Medulla oblongata (tissue), 1 donor: Measurements from ENCODE around the gene S100A2.
A peak's percentile ranks its signal among the peaks of the same experiment; 100 is the strongest.
"Not testable (repeated sequence)": the region's sequence is repeated elsewhere in the genome, so short reads cannot be mapped to it uniquely, and the experiment has no call there.

Experiments
- DNase-seq: peaks from one replicate; pipeline ENCODE4 v3.0.0-alpha.2; 2015; ENCODE audit errors: extremely low spot score

S100A2 gene

GRCh38 chr1:153532769-153533599, 32.7 kb downstream of the S100A2 start:
- DNase-seq, result peak; percentile 93

GRCh38 chr1:153532181-153532580, 33.5 kb downstream of the S100A2 start:
- DNase-seq, result no peak

- DNase-seq, result no peak
These were observed 34.0 kb downstream of the S100A2 start for GRCh38 chr1:153531638-153532037.

GRCh38 chr1:153527683-153528040, 38.0 kb downstream of the S100A2 start:
- no peak for DNase-seq

- no peak for DNase-seq
These were observed 38.5 kb downstream of the S100A2 start for GRCh38 chr1:153527023-153527682.

- no peak for DNase-seq
These were observed 39.5 kb downstream of the S100A2 start for GRCh38 chr1:153526132-153526543.

GRCh38 chr1:153525088-153525728, 40.4 kb downstream of the S100A2 start:
- DNase-seq, result no peak

GRCh38 chr1:153522353-153523048, 43.1 kb downstream of the S100A2 start:
- DNase-seq, result not testable (repeated sequence)

- not testable (repeated sequence) for DNase-seq
These were observed 43.8 kb downstream of the S100A2 start for GRCh38 chr1:153521808-153522207.

GRCh38 chr1:153520818-153521476, 44.7 kb downstream of the S100A2 start:
- DNase-seq, result no peak

- not testable (repeated sequence) for DNase-seq
These were observed 45.4 kb downstream of the S100A2 start for GRCh38 chr1:153520137-153520691.

- DNase-seq, result no peak
These were observed 46.4 kb downstream of the S100A2 start for GRCh38 chr1:153519242-153519641.

- no peak for DNase-seq
These were observed 49.9 kb downstream of the S100A2 start for GRCh38 chr1:153515504-153516394.

GRCh38 chr1:153513666-153514065, 52.0 kb downstream of the S100A2 start:
- no peak for DNase-seq

GRCh38 chr1:153513023-153513422, 52.6 kb downstream of the S100A2 start:
- no peak for DNase-seq
